Neural progenitor cell (in vitro differentiated cells): ENCODE data around the gene KRTCAP2. TPM values are rescaled to one million over a fixed set of nuclear protein-coding genes. Genes with fewer than 3 reads are reported as not detected.

Source experiments
- DNase-seq: peaks from one replicate; pipeline ENCODE4 v3.0.0-alpha.2; 2016; ENCODE audit warnings: low spot score
- H2AFZ ChIP-seq: fragments of 200-600 bp; sonication (generic); replicated peaks from 2 replicates; pipeline ENCODE4 v1.6.1; 2016; ENCODE audit warnings: antibody characterized with exemption
- H3F3A ChIP-seq: fragments of 200-600 bp; sonication (generic); 2 replicates; pipeline ENCODE4 v1.6.1; 2016; ENCODE audit warnings: antibody characterized with exemption, low read depth
- H3K27ac ChIP-seq: fragments of 200-600 bp; sonication (generic); 2 replicates; pipeline ENCODE4 v1.5.1; 2016; ENCODE audit warnings: mild to moderate bottlenecking
- H3K27me3 ChIP-seq: fragments of 200-600 bp; sonication (generic); 2 replicates; pipeline ENCODE4 v1.6.1; 2016; ENCODE audit warnings: mild to moderate bottlenecking, moderate library complexity
- H3K36me3 ChIP-seq: fragments of 200-600 bp; sonication (generic); 2 replicates; pipeline ENCODE4 v1.5.1; 2016
- H3K4me1 ChIP-seq: fragments of 200-600 bp; sonication (generic); 2 replicates; pipeline ENCODE4 v1.6.1; 2016; ENCODE audit warnings: mixed run types
- H3K4me2 ChIP-seq: fragments of 200-600 bp; sonication (generic); 2 replicates; pipeline ENCODE4 v1.6.1; 2016
- H3K4me3 ChIP-seq: fragments of 200-600 bp; sonication (generic); 2 replicates; pipeline ENCODE4 v1.5.1; 2016
- H3K79me2 ChIP-seq: fragments of 200-600 bp; sonication (generic); 2 replicates; pipeline ENCODE4 v1.6.1; 2016; ENCODE audit warnings: low read depth
- H3K9ac ChIP-seq: fragments of 200-600 bp; sonication (generic); 2 replicates; pipeline ENCODE4 v1.6.1; 2016
- H3K9me3 ChIP-seq: fragments of 200-600 bp; sonication (generic); 2 replicates; pipeline ENCODE4 v1.5.1; 2016; ENCODE audit warnings: low read depth
- H4K20me1 ChIP-seq: fragments of 200-600 bp; sonication (generic); 2 replicates; pipeline ENCODE4 v1.6.1; 2016; ENCODE audit warnings: low read depth
- H3K27ac Mint-ChIP-seq: 3 replicates; pipeline ENCODE4 v1.8.0; 2021; ENCODE audit warnings: mixed read lengths
- H3K27me3 Mint-ChIP-seq: 2 replicates; pipeline ENCODE4 v1.8.0; 2022; ENCODE audit warnings: low read depth, mild to moderate bottlenecking, inconsistent platforms, moderate library complexity, mixed read lengths; ENCODE audit not compliant: insufficient read depth
- H3K36me3 Mint-ChIP-seq: 3 replicates; pipeline ENCODE4 v1.8.0; 2021; ENCODE audit warnings: mixed read lengths
- H3K4me1 Mint-ChIP-seq: 3 replicates; pipeline ENCODE4 v1.8.0; 2021; ENCODE audit warnings: mixed read lengths
- H3K4me3 Mint-ChIP-seq: 3 replicates; pipeline ENCODE4 v1.8.0; 2021; ENCODE audit warnings: mild to moderate bottlenecking, moderate library complexity, mixed read lengths
- H3K9me3 Mint-ChIP-seq: 3 replicates; pipeline ENCODE4 v1.8.0; 2020; ENCODE audit warnings: mixed read lengths
- CTCF ChIP-seq: fragments of 200-600 bp; sonication (generic); IDR thresholded peaks from 2 replicates; pipeline ENCODE4 v1.5.1; 2017; ENCODE audit warnings: antibody characterized with exemption, mild to moderate bottlenecking
- EZH2 ChIP-seq: fragments of 200-600 bp; sonication (generic); IDR thresholded peaks from 2 replicates; pipeline ENCODE4 v1.6.1; 2017; ENCODE audit warnings: antibody characterized with exemption, mild to moderate bottlenecking, moderate library complexity
- EZH2phosphoT487 ChIP-seq: fragments of 200-600 bp; sonication (generic); IDR thresholded peaks from 2 replicates; pipeline ENCODE4 v1.6.1; 2017; ENCODE audit warnings: antibody characterized with exemption
- total RNA-seq: library from RNA; depleted of rRNA; stranded (reverse); fragments of >200 nt; gene quantifications from 2 replicates; pipeline ENCODE4 v1.2.3, GENCODE V29; 2015; ENCODE audit warnings: low replicate concordance

KRTCAP2 gene
- total RNA-seq, 1 donor from 2014 or later, result 37.8 TPM

GRCh38 chr1:155127105-155127966 lies 45.8 kb downstream of the KRTCAP2 start, which contains the start of gene EFNA1:
TSS of gene EFNA1 (plus strand) at chr1:155127876. CDS start at chr1:155127978, 102 bp downstream.
- H3K4me1 ChIP-seq, result peaks cover 59% of the 10 kb centered on the region
- no peaks in the 10 kb centered on the region for H3K79me2 ChIP-seq
- H3K4me3 ChIP-seq, result peak within 1 kb of the TSS; percentile 64
- no peak within 1 kb of the TSS for H3K9ac ChIP-seq
- peak within 1 kb of the TSS; percentile 95 for H3K4me2 ChIP-seq
- no peaks in the 10 kb centered on the region for H3K36me3 ChIP-seq
- peaks cover 13% of the 10 kb centered on the region for H4K20me1 ChIP-seq
- DNase-seq, result peak; percentile 78
- H3F3A ChIP-seq, result peaks cover 39% of the 10 kb centered on the region
- no peaks in the 10 kb centered on the region for H3K36me3 Mint-ChIP-seq
- H3K27me3 ChIP-seq, result peaks cover 85% of the 10 kb centered on the region
- TF ChIP-seq EZH2phosphoT487 (peak; percentile 48), CTCF (no peak), EZH2 (peak; percentile 39)
- H3K9me3 Mint-ChIP-seq, result no peaks in the 10 kb centered on the region
- no peaks in the 10 kb centered on the region for H3K9me3 ChIP-seq
- peaks cover 51% of the 10 kb centered on the region for H3K4me1 Mint-ChIP-seq
- H2AFZ ChIP-seq, result no peak within 1 kb of the TSS
- H3K27me3 Mint-ChIP-seq, result peaks cover 56% of the 10 kb centered on the region
- peak within 1 kb of the TSS; percentile 90 for H3K4me3 Mint-ChIP-seq
- H3K27ac Mint-ChIP-seq, result no peak within 1 kb of the TSS
- no peak within 1 kb of the TSS for H3K27ac ChIP-seq

- no peak overlapping the region for H3K27ac Mint-ChIP-seq
- H3K27me3 Mint-ChIP-seq, result peaks cover 56% of the 10 kb centered on the region
- TF ChIP-seq CTCF (no peak), EZH2 (peak; percentile 37), EZH2phosphoT487 (no peak)
- Histone ChIP-seq H3K4me3 (peak overlapping the region; percentile 64), H4K20me1 (peaks cover 13% of the 10 kb centered on the region), H3K36me3 (no peaks in the 10 kb centered on the region), H3K27me3 (peaks cover 90% of the 10 kb centered on the region), H3K4me2 (peak overlapping the region; percentile 95), H2AFZ (peak overlapping the region; percentile 80), H3F3A (peaks cover 39% of the 10 kb centered on the region), H3K27ac (no peak overlapping the region), H3K9me3 (no peaks in the 10 kb centered on the region), H3K79me2 (no peaks in the 10 kb centered on the region), H3K4me1 (peaks cover 59% of the 10 kb centered on the region), H3K9ac (no peak overlapping the region)
- H3K9me3 Mint-ChIP-seq, result no peaks in the 10 kb centered on the region
- H3K4me3 Mint-ChIP-seq, result peak overlapping the region; percentile 90
- H3K36me3 Mint-ChIP-seq, result no peaks in the 10 kb centered on the region
- peaks cover 48% of the 10 kb centered on the region for H3K4me1 Mint-ChIP-seq
- DNase-seq, result peak; percentile 63
Measured at GRCh38 chr1:155126556-155127104, 46.5 kb downstream of the KRTCAP2 start.

GRCh38 chr1:155125946-155126555 lies 47.1 kb downstream of the KRTCAP2 start:
- H2AFZ ChIP-seq, result peak overlapping the region; percentile 80
- H3K27ac Mint-ChIP-seq, result no peak overlapping the region
- H3K9me3 ChIP-seq, result no peaks in the 10 kb centered on the region
- H3K27me3 Mint-ChIP-seq, result peaks cover 59% of the 10 kb centered on the region
- no peaks in the 10 kb centered on the region for H3K9me3 Mint-ChIP-seq
- peaks cover 59% of the 10 kb centered on the region for H3K4me1 ChIP-seq
- H3K36me3 ChIP-seq, result no peaks in the 10 kb centered on the region
- peaks cover 95% of the 10 kb centered on the region for H3K27me3 ChIP-seq
- H3K4me3 Mint-ChIP-seq, result peak overlapping the region; percentile 90
- no peaks in the 10 kb centered on the region for H3K79me2 ChIP-seq
- H3F3A ChIP-seq, result peaks cover 39% of the 10 kb centered on the region
- H4K20me1 ChIP-seq, result peaks cover 13% of the 10 kb centered on the region
- TF ChIP-seq EZH2 (peak; percentile 43), CTCF (no peak), EZH2phosphoT487 (peak; percentile 50)
- peaks cover 47% of the 10 kb centered on the region for H3K4me1 Mint-ChIP-seq
- peak overlapping the region; percentile 64 for H3K4me3 ChIP-seq
- peak; percentile 70 for DNase-seq
- H3K9ac ChIP-seq, result no peak overlapping the region
- H3K4me2 ChIP-seq, result peak overlapping the region; percentile 95
- no peak overlapping the region for H3K27ac ChIP-seq
- no peaks in the 10 kb centered on the region for H3K36me3 Mint-ChIP-seq
